Heart right ventricle (tissue), 16 donors: ENCODE measurements around the gene SCARB1. TPM values are rescaled to one million over a fixed set of nuclear protein-coding genes. Genes with fewer than 3 reads are reported as not detected.

Experiments used
- ATAC-seq, 8 donors: fragments of 200-7000 bp; cut with Tn5 transposase; one replicate each; pipeline ENCODE4 v1.9.1; 2020; ENCODE audit warnings: mild to moderate bottlenecking in 8 of 8, moderate library complexity in 8 of 8, moderate number of reproducible peaks in 1 of 8
- DNase-seq, 2 donors: peaks; one replicate each; pipeline ENCODE4 v3.0.0-alpha.2; 2020
- H3K27ac ChIP-seq, 10 donors: fragments of 200-600 bp; sonication (generic) in 2 of 10; one replicate each; pipeline versions ENCODE4 v1.5.0 to v1.8.0; 2020 to 2022; ENCODE audit warnings: mild to moderate bottlenecking in 3 of 10
- H3K27me3 ChIP-seq, 7 donors: fragments of 200-600 bp; one replicate each; pipeline ENCODE4 v1.8.0; 2021 to 2022; ENCODE audit warnings: mild to moderate bottlenecking in 2 of 7
- H3K36me3 ChIP-seq, 9 donors: fragments of 200-600 bp; sonication (generic) in 1 of 9; one replicate each; pipeline versions ENCODE4 v1.5.0 to v1.8.0; 2020 to 2022; ENCODE audit warnings: mild to moderate bottlenecking in 2 of 9
- H3K4me1 ChIP-seq, 9 donors: fragments of 200-600 bp; sonication (generic) in 1 of 9; one replicate each; pipeline versions ENCODE4 v1.5.0 to v1.8.0; 2020 to 2022; ENCODE audit warnings: mild to moderate bottlenecking in 4 of 9
- H3K4me3 ChIP-seq, 10 donors: fragments of 200-600 bp; sonication (generic) in 2 of 10; one replicate each; pipeline versions ENCODE4 v1.5.0 to v1.8.0; 2020 to 2022; ENCODE audit warnings: mild to moderate bottlenecking in 7 of 10, moderate library complexity in 2 of 10
- H3K9me3 ChIP-seq, 11 donors: fragments of 200-600 bp in 10 of 11; sonication (generic) in 2 of 11; one replicate each; pipeline versions ENCODE4 v1.5.0 to v1.8.0; 2013 to 2022; ENCODE audit warnings: mild to moderate bottlenecking in 2 of 11, control low read depth in 1 of 11, moderate library complexity in 1 of 11
- WGBS, 2 donors: extraction: QIAGEN DNeasy Blood & Tissue Kit; methylation state at CpG; one replicate each; pipeline ENCODE4 v1.1.7; 2013; ENCODE audit warnings: inconsistent platforms in 1 of 2; 5-methylcytosine and 5-hydroxymethylcytosine counted together
- intact Hi-C, 10 donors: fragments of 100-400 bp; cut with DNase I; formaldehyde crosslinking; loops; one replicate each; pipeline versions ENCODE4 v1.11.1 to v1.14.2; 2022
- polyA plus RNA-seq, 2 donors: library from polyadenylated mRNA; stranded (reverse); fragments of 200-250 nt; gene quantifications; one replicate each; pipeline ENCODE4 v1.2.3, GENCODE V29; 2013
- total RNA-seq, 10 donors: library from RNA; stranded (reverse); fragmentation: NEBNext Ultra II Directional in 3 of 10; extraction: Animal tissue kit (Norgen Biotek cat#: 25700) in 3 of 10; gene quantifications; one replicate each; pipeline versions ENCODE4 v1.2.1 to v1.2.4, GENCODE V29; 2021 to 2023
- TF ChIP-seq, protein P1 (sequence below), 9 donors: fragments of 200-600 bp; sonication (generic) in 2 of 9; IDR thresholded peaks; one replicate each; pipeline versions ENCODE4 v1.5.0 to v1.8.0; 2021 to 2022; ENCODE audit warnings: antibody characterized with exemption in 9 of 9, mild to moderate bottlenecking in 5 of 9, moderate library complexity in 1 of 9
- donor health status: Arrhythmogenic right ventricular cardiomyopathy.
- donor health status: ischemic (EF 13 %, LVEDD 7.1; RV severe dilation, severe dysfunction).
- donor health status: healthy with polysubstance abuse.
- donor health status: DM: no; HTN: yes; CAD: no.
- donor health status: DM: no; HTN: no; CAD: no.
- donor health status: ischemic (EF 25% LVEDD 6.9; RV normal size, moderate dysfunction).
- donor health status: ischemic (EF 25% LVEDD 5.7; RV mildly dilated, moderate dysfunction).
- donor health status: healthy.
- donor health status: DM: yes; HTN: yes; CAD: no.
- donor health status: Ischemic cardiomyopathy.
- donor health status: ischemic (EF 35%, LVEDD 5.7; RV mildly dilated, moderate dysfunction).
- donor health status: nonischemic (EF 11% LVEDD 7.7; RV severe dilation, severe dysfunction).
- donor health status: DM: yes; HTN: yes; CAD: no.
- donor health status: PGD.
- donor health status: ischemic (EF 29% LVEDD 5.4; RV normal size, mild dysfunction).
- donor health status: nonischemic (EF 23%, LVEDD 6.1; RV moderate dilation, normal function).

The SCARB1 gene
- total and polyA plus RNA-seq, 12 donors = 7.7 to 19.9 (median 11.5) TPM

- ATAC-seq = no peak
- Histone ChIP-seq H3K9me3 (peaks cover 0 to 6% (median 0%) of the 10 kb centered on the region in 11 donors), H3K27ac (no peak overlapping the region), H3K36me3 (no peaks in the 10 kb centered on the region), H3K27me3 (no peaks in the 10 kb centered on the region), H3K4me3 (no peak overlapping the region), H3K4me1 (peaks cover 0 to 6% (median 0%) of the 10 kb centered on the region in 9 donors)
- DNase-seq = no peak
- intact Hi-C loops = no loop called here
- 89 to 93% methylated on average over 15 of the region's 15 CpGs for WGBS, 2 donors
- TF ChIP-seq, protein P1, sequence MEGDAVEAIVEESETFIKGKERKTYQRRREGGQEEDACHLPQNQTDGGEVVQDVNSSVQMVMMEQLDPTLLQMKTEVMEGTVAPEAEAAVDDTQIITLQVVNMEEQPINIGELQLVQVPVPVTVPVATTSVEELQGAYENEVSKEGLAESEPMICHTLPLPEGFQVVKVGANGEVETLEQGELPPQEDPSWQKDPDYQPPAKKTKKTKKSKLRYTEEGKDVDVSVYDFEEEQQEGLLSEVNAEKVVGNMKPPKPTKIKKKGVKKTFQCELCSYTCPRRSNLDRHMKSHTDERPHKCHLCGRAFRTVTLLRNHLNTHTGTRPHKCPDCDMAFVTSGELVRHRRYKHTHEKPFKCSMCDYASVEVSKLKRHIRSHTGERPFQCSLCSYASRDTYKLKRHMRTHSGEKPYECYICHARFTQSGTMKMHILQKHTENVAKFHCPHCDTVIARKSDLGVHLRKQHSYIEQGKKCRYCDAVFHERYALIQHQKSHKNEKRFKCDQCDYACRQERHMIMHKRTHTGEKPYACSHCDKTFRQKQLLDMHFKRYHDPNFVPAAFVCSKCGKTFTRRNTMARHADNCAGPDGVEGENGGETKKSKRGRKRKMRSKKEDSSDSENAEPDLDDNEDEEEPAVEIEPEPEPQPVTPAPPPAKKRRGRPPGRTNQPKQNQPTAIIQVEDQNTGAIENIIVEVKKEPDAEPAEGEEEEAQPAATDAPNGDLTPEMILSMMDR (IDR thresholded peaks at IDR 0.05) = no peak
These were observed 36.0 kb downstream of the SCARB1 start for GRCh38 chr12:124827588-124828184.

DNA sequence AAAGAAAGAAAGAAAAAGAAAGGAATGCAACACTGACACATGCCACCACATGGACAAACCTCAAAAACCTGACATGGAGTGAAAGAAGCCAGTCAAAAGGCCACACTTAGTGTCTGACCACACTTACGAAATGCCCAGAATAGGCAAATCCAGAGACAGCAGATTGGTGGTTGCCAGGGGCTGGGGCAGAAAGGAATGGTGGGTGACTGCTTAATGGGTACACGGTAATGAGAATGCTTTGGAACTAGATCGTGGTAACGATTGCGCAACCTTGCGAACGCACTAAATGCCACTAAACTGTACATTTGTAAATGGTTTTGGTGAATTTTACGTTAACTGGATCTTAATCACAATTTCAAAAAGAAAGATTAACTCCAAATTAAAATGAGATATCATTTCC lies 39.5 kb downstream of the SCARB1 start:
- H3K27ac ChIP-seq = no peak overlapping the region
- no peak overlapping the region for H3K4me3 ChIP-seq
- WGBS, 2 donors = 89 to 92% methylated on average over 8 of the region's 8 CpGs
- no peak for DNase-seq
- ATAC-seq = no peak
- no peaks in the 10 kb centered on the region for H3K27me3 ChIP-seq
- intact Hi-C loops = no loop called here
- no peaks in the 10 kb centered on the region for H3K36me3 ChIP-seq
- H3K9me3 ChIP-seq = no peaks in the 10 kb centered on the region
- peaks cover 0 to 4% (median 0%) of the 10 kb centered on the region in 9 donors for H3K4me1 ChIP-seq
- TF ChIP-seq, protein P1 (IDR thresholded peaks at IDR 0.05) = no peak

DNA sequence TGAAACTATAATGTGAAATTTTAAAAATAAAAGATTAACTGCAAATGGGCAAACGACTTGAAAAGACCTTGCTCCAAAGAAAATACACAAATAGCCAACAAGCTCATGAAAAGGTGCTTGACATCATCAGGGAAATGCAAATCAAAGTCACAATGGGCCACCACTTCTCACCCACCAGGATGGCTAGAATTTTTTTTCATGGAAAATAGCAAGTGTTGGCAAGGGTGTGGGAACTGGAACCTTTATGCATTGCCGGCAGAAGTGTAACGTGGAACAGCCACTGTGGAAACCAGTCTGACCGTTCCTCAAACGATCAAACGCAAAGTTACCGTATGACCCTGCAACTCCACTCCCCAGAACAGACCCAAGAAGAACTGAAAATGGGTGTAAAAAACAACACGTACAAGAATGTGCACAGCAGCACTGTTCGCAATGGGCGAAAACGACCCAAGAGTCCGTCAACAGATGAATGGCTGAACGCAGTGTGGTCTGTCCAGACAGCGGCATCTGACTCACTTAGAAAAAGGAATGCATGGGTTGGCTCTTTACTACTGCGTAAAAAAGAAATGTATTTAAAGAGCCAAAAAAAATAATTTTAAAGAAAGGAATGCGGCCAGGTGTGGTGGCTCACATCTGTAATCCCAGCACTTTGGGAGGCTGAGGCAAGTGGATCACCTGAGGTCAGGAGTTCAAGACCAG lies 40.2 kb downstream of the SCARB1 start:
- WGBS, 2 donors = 88 to 89% methylated on average over 16 of the region's 16 CpGs
- Histone ChIP-seq H3K36me3 (no peaks in the 10 kb centered on the region), H3K27me3 (no peaks in the 10 kb centered on the region), H3K9me3 (no peaks in the 10 kb centered on the region), H3K4me1 (no peaks in the 10 kb centered on the region), H3K4me3 (no peak overlapping the region), H3K27ac (no peak overlapping the region)
- TF ChIP-seq, protein P1 (IDR thresholded peaks at IDR 0.05) = no peak
- intact Hi-C loops = no loop called here
- no peak for ATAC-seq
- no peak for DNase-seq

DNA sequence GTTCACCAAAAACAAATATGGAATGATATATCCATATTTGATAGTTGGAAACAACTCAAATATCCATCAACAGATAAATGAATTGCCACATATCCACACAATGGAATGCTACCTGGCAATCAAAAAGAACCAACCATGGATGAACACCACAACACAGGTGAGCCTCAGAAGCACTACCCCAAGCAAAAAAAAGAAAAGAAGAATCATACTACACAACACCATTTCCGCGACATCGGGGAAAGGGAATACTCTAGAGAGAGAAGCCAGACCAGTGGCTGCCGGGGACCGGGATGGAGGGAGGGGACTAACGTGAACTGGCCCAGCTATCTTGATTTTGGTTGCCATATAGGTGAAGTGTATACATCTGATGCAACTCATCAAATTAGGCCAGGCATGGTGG lies 41.4 kb downstream of the SCARB1 start:
- no peaks in the 10 kb centered on the region for H3K4me1 ChIP-seq
- no peaks in the 10 kb centered on the region for H3K36me3 ChIP-seq
- 96 to 97% methylated on average over 6 of the region's 6 CpGs for WGBS, 2 donors
- DNase-seq = no peak
- H3K27me3 ChIP-seq = no peaks in the 10 kb centered on the region
- no peak for ATAC-seq
- TF ChIP-seq, protein P1 (IDR thresholded peaks at IDR 0.05) = no peak
- H3K27ac ChIP-seq = no peak overlapping the region
- H3K4me3 ChIP-seq = no peak overlapping the region
- intact Hi-C loops = no loop called here
- no peaks in the 10 kb centered on the region for H3K9me3 ChIP-seq
